GM12878 (cell line): Measurements from ENCODE around the gene ZYX. TPM values are rescaled to one million over a fixed set of nuclear protein-coding genes. Genes with fewer than 3 reads are reported as not detected.

ENCODE experiments used
- ATAC-seq: fragments of 200-7000 bp; cut with Tn5 transposase; 3 replicates; pipeline ENCODE4 v1.9.1; 2020; ENCODE audit warnings: mild to moderate bottlenecking, moderate library complexity
- BruUV-seq: library from RNA; stranded (reverse); fragments of 400-500 nt; replicated peaks from 2 replicates; lab custom pipeline; 2021; lab: Mats Ljungman, UMichigan
- CTCF ChIA-PET: fragments of 300-600 bp; sonication (Branson Sonifier 250); formaldehyde crosslinking; extraction: SDS; loops from one replicate; lab custom pipeline; 2021; ENCODE audit warnings: inconsistent platforms; lab: Yijun Ruan, JAX
- POLR2A ChIA-PET: fragments of 350-600 bp; formaldehyde crosslinking; extraction: SDS; loops from one replicate; lab custom pipeline; 2021; ENCODE audit warnings: inconsistent platforms; lab: Charles Lee
- RAD21 ChIA-PET: fragments of 300-600 bp; sonication (Branson Sonifier 250); formaldehyde crosslinking; loops from one replicate; lab custom pipeline; 2023; ENCODE audit warnings: antibody characterized with exemption; ENCODE audit not compliant: unreplicated experiment; lab: Charles Lee
- SMC1A ChIA-PET: fragments of 300-600 bp; sonication (Branson Sonifier 250); formaldehyde crosslinking; loops from one replicate; lab custom pipeline; 2023; ENCODE audit not compliant: unreplicated experiment, uncharacterized antibody; lab: Charles Lee
- DNase-seq: peaks from one replicate; pipeline ENCODE4 v3.0.0-alpha.2; 2011; ENCODE audit warnings: low read depth, low spot score
- FAIRE-seq: peaks from 3 replicates; lab custom pipeline; 2011; peaks lifted over from hg19 to GRCh38; lab: Jason Lieb, UNC
- H2AFZ ChIP-seq: 2 replicates; pipeline ENCODE4 v1.6.0; 2011; ENCODE audit warnings: low read depth, low read length, control low read depth; ENCODE audit not compliant: control insufficient read depth
- H3K27ac ChIP-seq: 2 replicates; pipeline ENCODE4 v1.5.1; 2011; ENCODE audit warnings: control low read depth; ENCODE audit not compliant: control insufficient read depth, insufficient read depth
- H3K27me3 ChIP-seq, 2 experiments: replicated peaks in 1 of 2; 2 replicates each; pipeline versions ENCODE4 v1.6.0 to v1.6.1; 2011; ENCODE audit warnings: low read length in 1 of 2; ENCODE audit not compliant: control insufficient read depth in 2 of 2, insufficient read depth in 2 of 2
- H3K36me3 ChIP-seq, 2 experiments: 2 replicates each; pipeline ENCODE4 v1.5.1; 2011; ENCODE audit warnings: low read length in 1 of 2; ENCODE audit not compliant: control insufficient read depth in 2 of 2, insufficient read depth in 2 of 2
- H3K4me1 ChIP-seq: 2 replicates; pipeline ENCODE4 v1.6.1; 2011; ENCODE audit warnings: mild to moderate bottlenecking, low read length, moderate library complexity, mixed read lengths; ENCODE audit not compliant: control insufficient read depth, insufficient read depth
- H3K4me2 ChIP-seq: 2 replicates; pipeline ENCODE4 v1.6.0; 2011; ENCODE audit warnings: control low read depth; ENCODE audit not compliant: control insufficient read depth, insufficient read depth
- H3K4me3 ChIP-seq: fragments of 200-600 bp; sonication (generic); 2 replicates; pipeline ENCODE4 v1.5.1; 2016
- H3K79me2 ChIP-seq: 2 replicates; pipeline ENCODE4 v1.6.0; 2011; ENCODE audit warnings: low read length; ENCODE audit not compliant: control insufficient read depth, insufficient read depth
- H3K9ac ChIP-seq: 2 replicates; pipeline ENCODE4 v1.8.0; 2011; ENCODE audit warnings: low read length, control low read depth, mixed read lengths; ENCODE audit not compliant: control insufficient read depth, insufficient read depth
- H3K9me3 ChIP-seq: replicated peaks from 3 replicates; pipeline ENCODE4 v1.5.1; 2011; ENCODE audit warnings: mild to moderate bottlenecking, low read length; ENCODE audit not compliant: control insufficient read depth, insufficient read depth
- H4K20me1 ChIP-seq: 2 replicates; pipeline ENCODE4 v1.6.0; 2011; ENCODE audit not compliant: control insufficient read depth, insufficient read depth
- CEBPB ChIP-seq, 2 experiments: fragments of 150-350 bp in 1 of 2; IDR thresholded peaks; 2 replicates each; pipeline ENCODE4 v1.6.1; 2012 to 2014; ENCODE audit warnings: low read depth in 2 of 2, low read length in 2 of 2, borderline replicate concordance in 1 of 2, inconsistent platforms in 1 of 2
- ELK1 ChIP-seq: IDR thresholded peaks from 2 replicates; pipeline ENCODE4 v1.6.1; 2012; ENCODE audit warnings: low read depth, low read length, improper control_type of control experiment
- EP300 ChIP-seq, 2 experiments: fragments of 150-350 bp in 1 of 2; IDR thresholded peaks; 2 replicates each; pipeline ENCODE4 v1.6.1; 2011 to 2012; ENCODE audit warnings: low read depth in 2 of 2, low read length in 2 of 2, borderline replicate concordance in 1 of 2, improper control_type of control experiment in 1 of 2, inconsistent platforms in 1 of 2; ENCODE audit not compliant: control insufficient read depth in 1 of 2
- IKZF2 ChIP-seq, 2 experiments: fragments of 450-650 bp; IDR thresholded peaks; 2 replicates each; pipeline ENCODE4 v1.6.1; 2017; ENCODE audit warnings: mild to moderate bottlenecking in 2 of 2, moderate library complexity in 2 of 2
- SUZ12 ChIP-seq: fragments of 200-600 bp; sonication (generic); IDR thresholded peaks from one replicate; pipeline ENCODE4 v1.6.1; 2018; ENCODE audit warnings: antibody characterized with exemption, mild to moderate bottlenecking; ENCODE audit not compliant: unreplicated experiment
- YY1 ChIP-seq: IDR thresholded peaks from 2 replicates; pipeline ENCODE4 v1.6.1; 2011; ENCODE audit warnings: low read depth, mild to moderate bottlenecking, low read length
- WGBS: methylation state at CpG from one replicate; pipeline ENCODE4 v1.1.6; 2016; ENCODE audit warnings: low lambda C conversion rate; ENCODE audit not compliant: insufficient replicate concordance, insufficient coverage; ENCODE audit errors: missing lambda C conversion rate; 5-methylcytosine and 5-hydroxymethylcytosine counted together
- in situ Hi-C: fragments of 300-500 bp; cut with MboI; formaldehyde crosslinking; loops from 9 replicates; pipeline ENCODE4 v1.14.3; 2018; ENCODE audit warnings: mixed read lengths
- intact Hi-C: fragments of 100-400 bp; cut with micrococcal nuclease; formaldehyde crosslinking; loops from one replicate; pipeline ENCODE4 v1.14.2; 2022; ENCODE audit not compliant: unreplicated experiment
- polyA plus RNA-seq, 11 experiments: library from polyadenylated mRNA; depleted of rRNA in 4 of 11; unstranded in 6 of 11; stranded (reverse) in 5 of 11; fragments of >200 nt; fragmentation: Nextera tagmentation in 4 of 11; fragmentation: Illumina TruSeq in 1 of 11; extraction: Ambion mirVana in 4 of 11; extraction: Trizol in 1 of 11; gene quantifications; 1 replicate in 1 of 11; 2 replicates in 10 of 11; pipeline versions ENCODE4 v1.2.1 to v1.2.3, GENCODE V29; 2011 to 2016; ENCODE audit warnings: inconsistent platforms in 2 of 11, missing spikeins in 2 of 11, low read depth in 1 of 11
- total RNA-seq, 4 experiments: library from RNA; depleted of rRNA in 3 of 4; stranded (reverse); fragments of >200 nt in 3 of 4; fragmentation: Illumina TruSeq in 1 of 4; extraction: Trizol in 1 of 4; gene quantifications; 2 replicates each; pipeline versions ENCODE4 v1.2.1 to v1.2.3, GENCODE V29; 2013 to 2021
- TF ChIP-seq, protein P1 (sequence below): fragments of 450-650 bp; IDR thresholded peaks from 2 replicates; pipeline ENCODE4 v1.6.1; 2017; ENCODE audit warnings: mild to moderate bottlenecking, moderate library complexity
- TF ChIP-seq, protein P2 (sequence below): IDR thresholded peaks from 2 replicates; pipeline ENCODE4 v1.6.1; 2012; ENCODE audit warnings: low read length, inconsistent platforms

ZYX gene
- total and polyA plus RNA-seq, 10 of the 15 experiments (the other 5 are each of a cell fraction or from before 2014, with no cell fraction given), result 2.1 to 100 (median 27.6) TPM

- Histone ChIP-seq H3K79me2 (no peaks in the 10 kb centered on the region), H3K27me3 (no peaks in the 10 kb centered on the region; a peak in 2 of 4 replicates), H3K4me3 (no peak overlapping the region), H3K4me2 (no peak overlapping the region), H3K4me1 (no peaks in the 10 kb centered on the region), H2AFZ (no peak overlapping the region), H3K9ac (no peak overlapping the region), H3K27ac (no peak overlapping the region), H3K36me3 (no peaks in the 10 kb centered on the region), H4K20me1 (no peaks in the 10 kb centered on the region), H3K9me3 (no peaks in the 10 kb centered on the region)
- no TSS peak for BruUV-seq
- WGBS, result 53% methylated on average over 12 of the region's 12 CpGs
- ChIA-PET SMC1A (interaction anchor here (1.0 kb wide), 1 partner anchor 10 kb away, joined by 3 read pairs; no protein-coding TSS in a partner anchor), RAD21 (no interaction called here), POLR2A (interaction anchor here (0.6 to 0.7 kb wide), 2 partner anchors 10 to 718 kb away, joined by 3 read pairs; no protein-coding TSS in a partner anchor), CTCF (interaction anchor here (2.1 to 2.6 kb wide), 3 partner anchors 10 to 130 kb away, joined by 8 to 10 read pairs (median 9); no protein-coding TSS in a partner anchor)
- FAIRE-seq, result no peak
- TF ChIP-seq SUZ12 (no peak), EP300 (IDR thresholded peaks at IDR 0.05; ENCODE audit: borderline replicate concordance in 1 of 2, control insufficient read depth in 1 of 2, low read depth in 2 of 2, low read length in 2 of 2) (no peak), CEBPB (IDR thresholded peaks at IDR 0.05; ENCODE audit: borderline replicate concordance in 1 of 2, low read depth in 2 of 2, low read length in 2 of 2) (no peak), IKZF2 (IDR thresholded peaks at IDR 0.05) (no peak), YY1 (no peak), ELK1 (no peak)
- TF ChIP-seq, protein P1, sequence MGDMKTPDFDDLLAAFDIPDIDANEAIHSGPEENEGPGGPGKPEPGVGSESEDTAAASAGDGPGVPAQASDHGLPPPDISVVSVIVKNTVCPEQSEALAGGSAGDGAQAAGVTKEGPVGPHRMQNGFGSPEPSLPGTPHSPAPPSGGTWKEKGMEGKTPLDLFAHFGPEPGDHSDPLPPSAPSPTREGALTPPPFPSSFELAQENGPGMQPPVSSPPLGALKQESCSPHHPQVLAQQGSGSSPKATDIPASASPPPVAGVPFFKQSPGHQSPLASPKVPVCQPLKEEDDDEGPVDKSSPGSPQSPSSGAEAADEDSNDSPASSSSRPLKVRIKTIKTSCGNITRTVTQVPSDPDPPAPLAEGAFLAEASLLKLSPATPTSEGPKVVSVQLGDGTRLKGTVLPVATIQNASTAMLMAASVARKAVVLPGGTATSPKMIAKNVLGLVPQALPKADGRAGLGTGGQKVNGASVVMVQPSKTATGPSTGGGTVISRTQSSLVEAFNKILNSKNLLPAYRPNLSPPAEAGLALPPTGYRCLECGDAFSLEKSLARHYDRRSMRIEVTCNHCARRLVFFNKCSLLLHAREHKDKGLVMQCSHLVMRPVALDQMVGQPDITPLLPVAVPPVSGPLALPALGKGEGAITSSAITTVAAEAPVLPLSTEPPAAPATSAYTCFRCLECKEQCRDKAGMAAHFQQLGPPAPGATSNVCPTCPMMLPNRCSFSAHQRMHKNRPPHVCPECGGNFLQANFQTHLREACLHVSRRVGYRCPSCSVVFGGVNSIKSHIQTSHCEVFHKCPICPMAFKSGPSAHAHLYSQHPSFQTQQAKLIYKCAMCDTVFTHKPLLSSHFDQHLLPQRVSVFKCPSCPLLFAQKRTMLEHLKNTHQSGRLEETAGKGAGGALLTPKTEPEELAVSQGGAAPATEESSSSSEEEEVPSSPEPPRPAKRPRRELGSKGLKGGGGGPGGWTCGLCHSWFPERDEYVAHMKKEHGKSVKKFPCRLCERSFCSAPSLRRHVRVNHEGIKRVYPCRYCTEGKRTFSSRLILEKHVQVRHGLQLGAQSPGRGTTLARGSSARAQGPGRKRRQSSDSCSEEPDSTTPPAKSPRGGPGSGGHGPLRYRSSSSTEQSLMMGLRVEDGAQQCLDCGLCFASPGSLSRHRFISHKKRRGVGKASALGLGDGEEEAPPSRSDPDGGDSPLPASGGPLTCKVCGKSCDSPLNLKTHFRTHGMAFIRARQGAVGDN, result no peak
- TF ChIP-seq, protein P2, sequence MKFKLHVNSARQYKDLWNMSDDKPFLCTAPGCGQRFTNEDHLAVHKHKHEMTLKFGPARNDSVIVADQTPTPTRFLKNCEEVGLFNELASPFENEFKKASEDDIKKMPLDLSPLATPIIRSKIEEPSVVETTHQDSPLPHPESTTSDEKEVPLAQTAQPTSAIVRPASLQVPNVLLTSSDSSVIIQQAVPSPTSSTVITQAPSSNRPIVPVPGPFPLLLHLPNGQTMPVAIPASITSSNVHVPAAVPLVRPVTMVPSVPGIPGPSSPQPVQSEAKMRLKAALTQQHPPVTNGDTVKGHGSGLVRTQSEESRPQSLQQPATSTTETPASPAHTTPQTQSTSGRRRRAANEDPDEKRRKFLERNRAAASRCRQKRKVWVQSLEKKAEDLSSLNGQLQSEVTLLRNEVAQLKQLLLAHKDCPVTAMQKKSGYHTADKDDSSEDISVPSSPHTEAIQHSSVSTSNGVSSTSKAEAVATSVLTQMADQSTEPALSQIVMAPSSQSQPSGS, result no peak
- in situ Hi-C loops (no loop called here), intact Hi-C loops (loop anchor here (5.0 kb wide), 1 partner anchor 43 kb away; no protein-coding TSS in a partner anchor)
- no peak for ATAC-seq
- DNase-seq, result no peak
Measured at GRCh38 chr7:143369678-143370651, 11.2 kb upstream of the ZYX start.
